HFF-Myc (cell line): Measurements from ENCODE around the gene HABP2.

ENCODE experiments used
- DNase-seq: peaks from one replicate; pipeline ENCODE4 v3.0.0-alpha.2; 2011; ENCODE audit warnings: low read depth; ENCODE audit errors: extremely low read depth
- H3K4me3 ChIP-seq: replicated peaks from 2 replicates; pipeline ENCODE4 v1.5.1; 2011; ENCODE audit warnings: low read depth, mild to moderate bottlenecking, control low read depth, low read length
- TF ChIP-seq, protein P1 (sequence below): IDR thresholded peaks from 2 replicates; pipeline ENCODE4 v1.5.1; 2012; ENCODE audit warnings: mild to moderate bottlenecking, low read depth, low read length, control low read depth; ENCODE audit errors: missing control alignments

Gene HABP2

DNA sequence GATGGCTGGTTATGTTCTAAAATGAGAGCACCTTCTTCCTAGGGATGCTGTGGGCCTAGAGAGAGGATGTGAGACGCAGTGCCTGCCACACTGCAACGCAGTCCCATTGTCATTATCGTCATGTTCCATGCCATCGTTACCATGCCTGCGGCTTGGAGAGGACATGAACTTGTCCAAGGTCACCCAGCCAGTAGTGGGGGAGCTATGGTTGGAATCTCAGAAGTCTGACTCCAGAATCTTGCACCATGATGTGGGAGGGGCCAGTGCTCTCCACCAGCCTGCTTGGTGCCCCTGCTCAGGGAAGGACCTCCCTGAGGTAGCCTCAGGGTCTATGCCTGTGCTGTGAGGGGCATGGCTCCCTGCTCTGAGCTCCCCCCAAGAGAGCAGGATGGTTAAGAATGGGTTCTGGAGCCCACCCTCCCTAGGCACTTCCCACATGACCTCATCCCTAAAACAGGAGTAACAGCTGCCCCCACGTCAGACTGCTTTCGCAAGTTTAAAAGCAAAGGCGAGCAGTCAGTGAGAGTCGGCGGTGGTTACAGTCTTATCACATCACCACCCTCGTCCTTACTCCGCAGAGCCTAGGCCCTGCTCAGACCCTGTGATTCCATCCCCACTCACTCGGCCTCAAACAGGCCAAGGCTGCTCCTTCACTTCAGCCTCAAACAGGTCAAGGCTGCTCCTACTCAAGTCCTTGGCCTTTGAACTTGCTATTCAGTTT, 50.4 kb downstream of the HABP2 start:
- no peak for DNase-seq
- H3K4me3 ChIP-seq, result no peak overlapping the region
- TF ChIP-seq, protein P1, sequence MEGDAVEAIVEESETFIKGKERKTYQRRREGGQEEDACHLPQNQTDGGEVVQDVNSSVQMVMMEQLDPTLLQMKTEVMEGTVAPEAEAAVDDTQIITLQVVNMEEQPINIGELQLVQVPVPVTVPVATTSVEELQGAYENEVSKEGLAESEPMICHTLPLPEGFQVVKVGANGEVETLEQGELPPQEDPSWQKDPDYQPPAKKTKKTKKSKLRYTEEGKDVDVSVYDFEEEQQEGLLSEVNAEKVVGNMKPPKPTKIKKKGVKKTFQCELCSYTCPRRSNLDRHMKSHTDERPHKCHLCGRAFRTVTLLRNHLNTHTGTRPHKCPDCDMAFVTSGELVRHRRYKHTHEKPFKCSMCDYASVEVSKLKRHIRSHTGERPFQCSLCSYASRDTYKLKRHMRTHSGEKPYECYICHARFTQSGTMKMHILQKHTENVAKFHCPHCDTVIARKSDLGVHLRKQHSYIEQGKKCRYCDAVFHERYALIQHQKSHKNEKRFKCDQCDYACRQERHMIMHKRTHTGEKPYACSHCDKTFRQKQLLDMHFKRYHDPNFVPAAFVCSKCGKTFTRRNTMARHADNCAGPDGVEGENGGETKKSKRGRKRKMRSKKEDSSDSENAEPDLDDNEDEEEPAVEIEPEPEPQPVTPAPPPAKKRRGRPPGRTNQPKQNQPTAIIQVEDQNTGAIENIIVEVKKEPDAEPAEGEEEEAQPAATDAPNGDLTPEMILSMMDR, result no peak

DNA sequence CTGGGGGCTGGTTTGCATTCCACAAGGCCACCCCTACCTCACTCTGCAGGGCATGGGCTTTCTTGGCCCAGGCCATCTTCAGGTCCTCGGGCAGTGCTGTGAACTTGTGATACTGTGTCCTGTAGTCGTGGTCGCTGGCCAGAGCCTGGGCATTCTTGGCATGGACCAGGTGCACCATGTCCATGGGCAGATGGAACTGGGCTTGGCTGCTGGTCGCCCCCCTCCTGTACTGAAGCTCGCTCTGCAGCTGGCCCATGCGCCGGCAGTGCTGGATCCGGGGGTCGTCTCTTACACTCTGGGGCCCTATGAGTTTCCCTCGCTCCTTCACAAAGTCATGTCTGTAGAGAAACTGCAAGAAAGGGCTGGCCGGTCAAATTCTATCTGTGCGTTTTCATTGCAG, 51.7 kb downstream of the HABP2 start:
- TF ChIP-seq, protein P1, result no peak
- no peak overlapping the region for H3K4me3 ChIP-seq
- no peak for DNase-seq

DNA sequence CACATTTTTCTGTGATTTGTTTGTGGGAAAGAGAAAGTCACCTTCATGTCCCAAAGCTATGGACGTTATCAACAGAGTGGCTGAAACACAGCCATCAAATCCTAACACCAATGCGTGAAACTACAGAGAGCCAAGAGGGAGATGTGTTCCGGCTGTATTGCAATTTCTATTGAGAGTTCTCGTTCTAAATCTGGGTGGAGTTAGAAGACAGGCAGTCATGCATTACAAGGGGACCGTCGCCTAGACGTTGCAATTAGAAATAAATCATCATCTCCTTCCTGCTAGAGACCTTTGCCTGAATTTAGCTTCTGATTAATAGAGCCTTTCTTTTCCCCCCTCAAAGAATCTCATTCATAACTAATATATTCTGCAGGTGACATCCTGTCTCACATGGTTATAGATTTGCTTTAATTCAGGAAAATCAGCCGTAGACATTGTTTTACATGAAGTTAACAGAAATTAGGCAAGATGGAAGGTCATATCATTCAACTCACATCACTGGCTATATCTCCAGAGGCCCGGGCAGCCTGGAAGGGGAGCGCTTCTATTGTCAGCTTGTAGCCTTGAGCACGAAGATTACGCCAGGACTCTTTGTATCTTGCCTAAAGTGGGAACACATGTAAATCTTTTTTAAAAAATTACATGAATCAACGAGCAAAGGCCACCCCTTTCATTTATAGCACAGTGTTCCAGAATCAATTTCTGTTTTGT, 52.6 kb downstream of the HABP2 start:
- no peak overlapping the region for H3K4me3 ChIP-seq
- no peak for DNase-seq
- TF ChIP-seq, protein P1, result no peak

DNA sequence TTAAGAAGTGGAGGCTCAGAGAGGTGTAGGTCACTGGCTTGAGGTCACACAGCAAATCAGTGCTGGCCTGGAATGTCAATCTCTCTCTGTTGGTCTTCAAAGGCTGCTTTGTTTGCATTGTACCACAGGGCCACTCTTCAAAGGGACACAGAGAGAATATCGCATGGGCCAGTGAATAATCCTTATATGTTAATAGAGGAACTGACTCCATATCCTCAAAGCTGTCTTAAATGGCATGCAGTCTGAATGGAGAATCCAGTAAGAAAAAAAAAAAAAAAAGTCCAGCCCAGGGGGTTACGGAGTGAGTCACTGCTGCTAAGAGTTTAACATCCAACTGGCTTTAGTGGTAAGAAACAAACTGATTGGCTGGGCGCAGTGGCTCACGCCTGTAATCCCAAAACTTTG, 56.9 kb downstream of the HABP2 start:
- TF ChIP-seq, protein P1, result no peak
- no peak overlapping the region for H3K4me3 ChIP-seq
- DNase-seq, result no peak

DNA sequence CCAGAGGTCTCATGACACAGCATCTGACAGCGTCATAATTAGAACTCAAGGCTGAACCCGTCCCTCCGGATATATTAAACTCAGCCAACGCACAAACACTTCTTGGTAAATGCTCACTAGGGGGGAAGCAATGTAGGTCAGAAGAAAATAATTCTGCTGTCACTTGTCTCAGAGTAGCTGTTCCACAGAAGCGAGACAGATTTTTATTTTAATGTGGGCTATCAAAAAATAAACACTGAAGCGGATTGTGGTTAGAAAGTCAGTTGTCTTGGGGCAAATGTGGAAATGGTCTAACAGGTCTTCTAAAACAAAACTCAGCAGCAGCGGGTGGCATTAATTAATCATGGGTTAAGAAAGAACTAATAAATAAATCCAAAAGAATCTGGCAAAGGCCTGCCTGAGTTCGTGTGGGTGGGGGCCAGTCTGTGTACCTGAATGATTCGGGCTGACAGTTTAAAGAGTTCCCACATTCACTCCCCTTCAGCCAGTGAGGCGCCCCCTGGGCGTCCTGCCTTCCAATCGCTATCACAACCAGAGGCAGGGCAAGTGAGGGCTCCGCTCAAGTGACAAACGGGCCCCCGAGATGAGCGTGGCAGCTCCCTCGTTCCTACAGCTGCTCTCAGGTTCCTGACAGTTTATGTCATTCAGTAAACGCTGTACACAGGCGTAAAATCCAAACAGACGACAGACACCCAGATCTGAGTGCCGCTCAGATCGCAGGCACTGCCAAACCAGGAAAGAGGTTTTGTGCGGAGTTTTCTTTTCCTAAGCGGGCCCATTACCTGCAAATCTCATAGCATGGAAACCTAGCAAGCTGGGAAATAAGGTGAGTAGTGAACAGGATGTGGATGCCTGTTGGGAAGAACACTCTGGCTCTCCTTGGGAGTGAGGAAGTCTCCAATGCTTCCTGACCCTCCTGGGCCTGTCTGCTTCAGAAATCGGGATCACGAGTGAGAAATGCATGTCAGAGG, 58.1 kb downstream of the HABP2 start:
- no peak for DNase-seq
- H3K4me3 ChIP-seq, result no peak overlapping the region
- TF ChIP-seq, protein P1, result no peak

DNA sequence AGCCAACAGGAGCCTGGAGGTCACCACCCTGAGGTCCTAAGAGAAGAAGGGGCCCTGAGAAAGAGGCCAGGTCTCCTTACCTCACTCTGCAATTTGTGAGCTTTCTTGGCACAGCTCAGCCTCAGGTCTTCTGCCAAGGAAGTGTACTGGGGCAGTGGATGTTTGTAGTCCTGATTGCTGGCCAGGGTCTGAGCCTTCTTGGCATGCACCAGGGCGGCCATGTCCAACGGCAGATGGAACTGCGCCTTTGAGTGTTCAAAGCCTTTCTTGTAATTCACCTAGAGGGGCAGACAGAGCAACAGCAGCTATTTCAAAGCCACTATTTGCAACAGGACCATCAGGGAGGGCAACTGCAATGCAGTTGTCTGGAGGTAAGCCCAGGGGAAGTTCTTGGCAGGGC, 59.3 kb downstream of the HABP2 start:
- TF ChIP-seq, protein P1, result no peak
- H3K4me3 ChIP-seq, result no peak overlapping the region
- DNase-seq, result no peak
